GM19099 (cell line): Measurements from ENCODE around the gene RANBP1.

Experiments used
- POLR2A ChIP-seq: IDR thresholded peaks from 3 replicates; pipeline ENCODE4 v1.6.1; 2011; ENCODE audit warnings: low read depth; ENCODE audit not compliant: insufficient read length; ENCODE audit errors: extremely low read depth

RANBP1 gene

DNA sequence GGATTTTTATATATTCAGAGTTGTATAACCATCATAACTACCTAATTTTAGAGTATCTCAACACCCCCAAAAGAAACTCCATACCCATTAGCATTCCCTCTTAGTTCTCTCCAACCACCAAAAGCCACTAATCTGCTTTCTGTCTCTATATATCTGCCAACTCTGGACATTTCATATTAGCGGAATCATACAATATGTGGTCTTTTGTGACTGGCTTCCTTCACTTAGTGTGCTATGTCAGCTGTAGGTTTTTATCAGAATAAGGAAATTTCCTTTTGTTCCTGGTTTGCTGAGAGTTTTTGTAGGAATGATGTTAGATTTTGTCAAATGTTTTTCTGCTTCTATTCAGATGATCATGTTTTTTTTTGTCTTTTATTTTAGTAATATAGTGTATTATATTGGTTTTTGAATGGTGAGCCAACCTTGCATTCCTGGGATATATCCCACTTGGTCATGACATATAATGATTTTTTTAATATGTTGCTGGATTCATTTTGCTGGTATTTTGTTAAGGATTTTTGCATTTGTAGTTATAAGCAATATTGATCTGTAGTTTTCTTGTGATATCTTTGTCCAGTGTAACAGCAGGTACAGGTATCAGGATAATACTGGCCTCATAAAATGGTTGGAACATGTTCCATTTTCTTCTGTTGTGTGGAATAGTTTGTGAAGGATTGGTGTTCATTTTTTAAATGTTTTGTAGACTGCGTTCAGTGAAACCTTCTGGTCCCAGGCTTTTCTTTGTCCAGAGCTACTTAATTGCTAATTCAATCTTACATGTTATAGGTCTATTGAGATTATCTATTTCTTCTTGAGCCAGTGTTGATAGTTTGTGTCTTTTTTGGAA lies 19.1 kb upstream of the RANBP1 start:
- TF ChIP-seq POLR2A, result no peak

- TF ChIP-seq POLR2A, result no peak
Observed at GRCh38 chr22:20099099-20099711, 16.7 kb upstream of the RANBP1 start.

- no peak for TF ChIP-seq POLR2A
Observed at GRCh38 chr22:20101638-20102037, 14.3 kb upstream of the RANBP1 start.

GRCh38 chr22:20102203-20102780 lies 13.6 kb upstream of the RANBP1 start:
- TF ChIP-seq POLR2A, result no peak

GRCh38 chr22:20105456-20106204 lies 10.3 kb upstream of the RANBP1 start:
- TF ChIP-seq POLR2A, result no peak

- TF ChIP-seq POLR2A, result no peak
Observed at GRCh38 chr22:20106205-20106848, 9.6 kb upstream of the RANBP1 start.

GRCh38 chr22:20106849-20107237 lies 9.1 kb upstream of the RANBP1 start:
- no peak for TF ChIP-seq POLR2A

DNA sequence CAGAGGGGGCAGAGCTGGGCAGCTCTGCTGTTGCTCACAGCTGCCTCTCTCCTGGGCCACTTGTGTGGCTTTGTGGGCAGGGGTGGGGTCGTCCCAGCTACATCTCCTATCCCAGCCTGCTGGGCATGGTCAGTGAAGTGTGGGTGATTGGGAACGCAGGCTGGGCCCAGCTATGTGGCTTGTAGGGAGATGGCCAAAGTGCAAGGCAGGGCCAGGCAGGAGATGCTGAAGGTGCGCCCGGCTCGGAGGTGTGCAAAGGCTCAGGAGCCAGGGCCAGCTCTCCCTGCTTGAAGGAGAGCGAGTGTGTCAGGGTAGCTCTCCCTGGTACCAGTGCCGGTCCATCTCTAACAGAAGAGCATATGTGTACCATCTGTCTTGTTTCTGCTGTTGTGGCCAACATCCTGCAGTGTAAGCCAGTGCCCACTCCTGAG lies 8.4 kb upstream of the RANBP1 start:
- no peak for TF ChIP-seq POLR2A

DNA sequence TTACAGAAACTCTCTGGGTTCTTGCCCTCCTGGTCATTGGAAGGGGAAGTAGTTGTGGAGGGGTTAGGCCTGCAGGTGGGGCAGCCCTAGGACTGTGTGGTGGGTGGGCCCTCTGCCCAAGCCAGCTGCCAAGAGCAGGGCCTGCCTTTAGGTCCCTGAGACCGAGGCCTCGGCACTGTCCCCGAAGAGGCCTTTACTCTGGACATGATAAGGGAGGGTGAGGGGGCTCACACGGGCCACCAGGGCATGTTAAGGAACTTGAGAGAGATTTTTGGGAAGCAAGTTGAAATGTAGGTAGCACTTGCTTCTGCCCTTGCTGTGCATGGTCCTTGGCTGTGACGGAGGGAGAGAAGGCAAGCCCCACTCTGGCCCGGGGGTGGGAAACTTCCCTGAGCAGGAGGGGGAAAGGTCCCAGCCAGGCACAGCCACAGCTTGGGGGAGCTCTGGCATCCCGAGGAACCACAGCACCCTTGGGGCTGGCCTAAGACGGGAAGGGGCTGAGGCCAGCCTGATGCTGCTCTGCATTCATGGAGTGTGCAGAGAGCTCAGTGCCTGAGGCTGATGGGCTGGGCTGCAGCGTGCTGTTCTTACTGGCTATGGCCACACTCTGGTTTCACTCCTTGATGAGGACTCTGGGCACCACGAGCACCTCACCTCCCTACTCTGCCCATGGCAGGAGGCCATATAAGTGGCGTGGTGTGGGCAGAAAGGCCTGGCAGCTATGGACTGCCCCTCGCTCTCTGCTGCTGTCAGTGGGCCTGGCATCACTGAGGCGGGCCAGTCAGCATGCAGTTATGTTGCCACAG lies 7.8 kb upstream of the RANBP1 start:
- no peak for TF ChIP-seq POLR2A

DNA sequence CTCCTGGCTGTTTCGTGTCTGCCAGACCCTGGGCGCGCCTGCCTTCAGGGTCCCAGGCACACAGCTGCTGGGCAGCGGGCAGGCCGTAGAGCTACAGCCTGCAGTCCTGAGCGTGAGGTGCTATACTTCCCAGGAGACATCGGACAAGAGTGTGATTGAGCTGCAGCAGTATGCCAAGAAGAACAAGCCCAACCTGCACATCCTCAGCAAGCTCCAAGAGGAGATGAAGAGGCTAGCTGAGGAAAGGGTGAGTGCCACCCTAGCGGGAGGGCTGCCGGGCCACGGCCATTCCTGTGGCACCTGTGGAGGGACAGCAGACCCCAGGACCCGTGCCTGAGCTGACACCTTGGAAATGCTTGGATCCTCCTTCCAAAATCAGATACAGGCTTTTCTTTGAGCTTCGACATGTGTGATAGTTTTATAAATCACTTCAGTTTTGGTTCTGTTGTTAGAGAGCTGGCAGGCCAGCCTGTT lies 7.1 kb upstream of the RANBP1 start:
- TF ChIP-seq POLR2A, result no peak

GRCh38 chr22:20109411-20110358 lies 6.2 kb upstream of the RANBP1 start:
- no peak for TF ChIP-seq POLR2A

- no peak for TF ChIP-seq POLR2A
Observed at GRCh38 chr22:20110359-20110985, 5.4 kb upstream of the RANBP1 start.
